Measurements from ENCODE around the gene ARPC5.
"Not testable (repeated sequence)": the region's sequence is repeated elsewhere in the genome, so short reads cannot be mapped to it uniquely, and the experiment has no call there.

Gene ARPC5

GRCh38 chr1:183632114-183632513, 3.5 kb downstream of the ARPC5 start (continued):
- TF ChIP-seq, protein P1, sequence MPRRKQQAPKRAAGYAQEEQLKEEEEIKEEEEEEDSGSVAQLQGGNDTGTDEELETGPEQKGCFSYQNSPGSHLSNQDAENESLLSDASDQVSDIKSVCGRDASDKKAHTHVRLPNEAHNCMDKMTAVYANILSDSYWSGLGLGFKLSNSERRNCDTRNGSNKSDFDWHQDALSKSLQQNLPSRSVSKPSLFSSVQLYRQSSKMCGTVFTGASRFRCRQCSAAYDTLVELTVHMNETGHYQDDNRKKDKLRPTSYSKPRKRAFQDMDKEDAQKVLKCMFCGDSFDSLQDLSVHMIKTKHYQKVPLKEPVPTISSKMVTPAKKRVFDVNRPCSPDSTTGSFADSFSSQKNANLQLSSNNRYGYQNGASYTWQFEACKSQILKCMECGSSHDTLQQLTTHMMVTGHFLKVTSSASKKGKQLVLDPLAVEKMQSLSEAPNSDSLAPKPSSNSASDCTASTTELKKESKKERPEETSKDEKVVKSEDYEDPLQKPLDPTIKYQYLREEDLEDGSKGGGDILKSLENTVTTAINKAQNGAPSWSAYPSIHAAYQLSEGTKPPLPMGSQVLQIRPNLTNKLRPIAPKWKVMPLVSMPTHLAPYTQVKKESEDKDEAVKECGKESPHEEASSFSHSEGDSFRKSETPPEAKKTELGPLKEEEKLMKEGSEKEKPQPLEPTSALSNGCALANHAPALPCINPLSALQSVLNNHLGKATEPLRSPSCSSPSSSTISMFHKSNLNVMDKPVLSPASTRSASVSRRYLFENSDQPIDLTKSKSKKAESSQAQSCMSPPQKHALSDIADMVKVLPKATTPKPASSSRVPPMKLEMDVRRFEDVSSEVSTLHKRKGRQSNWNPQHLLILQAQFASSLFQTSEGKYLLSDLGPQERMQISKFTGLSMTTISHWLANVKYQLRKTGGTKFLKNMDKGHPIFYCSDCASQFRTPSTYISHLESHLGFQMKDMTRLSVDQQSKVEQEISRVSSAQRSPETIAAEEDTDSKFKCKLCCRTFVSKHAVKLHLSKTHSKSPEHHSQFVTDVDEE (CRISPR knock-in tag; IDR thresholded peaks at IDR 0.05) = no peak
- TF ChIP-seq GLIS3 (CRISPR knock-in tag; IDR thresholded peaks at IDR 0.05) (no peak), POU6F1 (CRISPR knock-in tag; IDR thresholded peaks at IDR 0.05; ENCODE audit: borderline replicate concordance, low read depth) (no peak), OSR1 (CRISPR knock-in tag; IDR thresholded peaks at IDR 0.05) (no peak), CSDC2 (CRISPR knock-in tag; IDR thresholded peaks at IDR 0.05) (no peak), ZFP3 (CRISPR knock-in tag; IDR thresholded peaks at IDR 0.05) (no peak), TOX (CRISPR knock-in tag; IDR thresholded peaks at IDR 0.05; ENCODE audit: borderline replicate concordance) (no peak)

DNA sequence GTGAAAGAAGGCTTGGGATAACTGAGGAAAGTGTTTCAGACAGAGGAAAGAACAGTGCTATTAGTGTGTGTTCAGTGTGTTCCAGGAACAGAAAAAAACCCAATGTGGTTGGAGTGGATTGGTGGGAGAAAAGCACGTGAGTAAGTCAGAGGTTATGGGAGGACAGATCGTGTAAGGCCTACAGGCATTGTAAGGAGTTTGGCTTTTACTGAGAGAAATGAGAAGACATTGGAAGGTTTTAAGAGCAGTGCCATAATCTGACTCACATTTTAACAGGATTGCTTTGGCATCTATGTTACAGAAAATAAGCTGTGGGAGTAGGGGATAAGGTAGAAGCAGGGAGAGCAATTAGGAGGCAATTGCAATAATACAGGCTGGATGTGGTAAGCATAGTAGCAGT, 4.8 kb downstream of the ARPC5 start:
- no peak for ATAC-seq
- TF ChIP-seq CSRNP3 (CRISPR knock-in tag; IDR thresholded peaks at IDR 0.05) (no peak), SNAI2 (CRISPR knock-in tag; IDR thresholded peaks at IDR 0.05) (no peak), ZC3H10 (CRISPR knock-in tag; IDR thresholded peaks at IDR 0.05) (no peak), RARB (CRISPR knock-in tag; IDR thresholded peaks at IDR 0.05) (no peak), POU6F1 (CRISPR knock-in tag; IDR thresholded peaks at IDR 0.05; ENCODE audit: borderline replicate concordance, low read depth) (no peak), ZFP3 (CRISPR knock-in tag; IDR thresholded peaks at IDR 0.05) (no peak), ISL1 (CRISPR knock-in tag; IDR thresholded peaks at IDR 0.05) (no peak), ARNTL (CRISPR knock-in tag; IDR thresholded peaks at IDR 0.05; ENCODE audit: borderline replicate concordance, low read depth) (no peak), GLIS3 (CRISPR knock-in tag; IDR thresholded peaks at IDR 0.05) (no peak), TCF4 (CRISPR knock-in tag; IDR thresholded peaks at IDR 0.05; ENCODE audit: borderline replicate concordance) (no peak)
- TF ChIP-seq, protein P1 (CRISPR knock-in tag; IDR thresholded peaks at IDR 0.05) = no peak

DNA sequence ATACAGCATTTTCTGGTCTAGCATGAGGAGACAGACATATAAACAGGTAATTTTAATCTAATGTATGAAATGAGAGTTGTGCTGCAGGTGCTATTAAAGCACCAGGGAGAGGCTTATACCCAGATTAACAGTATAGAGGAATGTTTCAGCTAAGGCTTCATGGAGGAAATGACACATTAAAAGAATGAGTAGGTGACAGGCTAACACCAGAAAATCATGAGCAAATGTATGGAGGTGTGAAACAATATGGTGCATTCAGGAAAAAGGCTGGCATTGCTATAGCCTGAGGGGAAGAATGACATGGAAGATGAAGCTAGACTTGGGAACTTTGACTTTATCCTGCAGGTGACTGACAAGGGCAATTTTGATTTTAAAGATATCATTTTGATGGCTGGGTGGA, 7.0 kb downstream of the ARPC5 start:
- no peak for ATAC-seq
- no peak for TF ChIP-seq ZFP30 (CRISPR knock-in tag; IDR thresholded peaks at IDR 0.05)
- TF ChIP-seq OSR1 (CRISPR knock-in tag; IDR thresholded peaks at IDR 0.05) = peak; percentile 71; the same call in 1 of the 2 replicates
- no peak for TF ChIP-seq ARNTL (CRISPR knock-in tag; IDR thresholded peaks at IDR 0.05; ENCODE audit: borderline replicate concordance, low read depth)

DNA sequence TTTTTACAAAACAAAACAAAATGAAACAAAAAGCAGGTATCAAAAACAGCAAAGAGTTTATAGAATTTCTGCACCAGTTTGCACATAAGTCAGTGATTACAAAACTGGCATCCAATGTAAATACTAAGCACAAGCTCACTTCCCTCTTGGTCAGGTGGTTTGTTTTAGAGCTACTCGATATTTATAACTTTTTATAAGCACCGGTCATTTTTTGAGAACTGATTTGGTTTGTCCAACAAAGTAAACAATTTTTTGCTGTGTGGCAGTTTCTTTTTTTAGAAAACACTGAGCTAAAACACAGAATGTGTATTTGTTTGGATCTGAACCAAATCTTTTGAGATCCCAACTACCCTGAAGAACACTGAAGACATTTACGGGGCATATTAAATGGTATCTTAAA, 9.3 kb downstream of the ARPC5 start:
- not testable (repeated sequence) for ATAC-seq

All from SK-N-SH treated with all-trans-retinoic acid at 6 μM for 48 hours (cell line).